GM12878 (cell line): ENCODE results near the gene SALL3.

Experiments
- BRCA1 ChIP-seq: IDR thresholded peaks from 2 replicates; pipeline ENCODE4 v1.6.1; 2011; ENCODE audit warnings: low read depth, low read length, improper control_type of control experiment
- CTCF ChIP-seq, 3 experiments: IDR thresholded peaks in 2 of 3; conservative IDR thresholded peaks in 1 of 3; 2 replicates each; pipeline ENCODE4 v1.5.1; 2011; ENCODE audit warnings: low read depth in 3 of 3, low read length in 3 of 3, mild to moderate bottlenecking in 3 of 3, control low read depth in 2 of 3, moderate library complexity in 2 of 3, inconsistent platforms in 1 of 3, mixed read lengths in 1 of 3; ENCODE audit not compliant: control insufficient read depth in 2 of 3, insufficient read depth in 1 of 3; ENCODE audit errors: extremely low read depth in 1 of 3
- MXI1 ChIP-seq: fragments of 150-350 bp; IDR thresholded peaks from 2 replicates; pipeline ENCODE4 v1.6.1; 2011; ENCODE audit warnings: low read depth, mild to moderate bottlenecking, inconsistent platforms, low read length, improper control_type of control experiment
- NFYB ChIP-seq: IDR thresholded peaks from 2 replicates; pipeline ENCODE4 v1.6.1; 2011; ENCODE audit warnings: low read depth, mild to moderate bottlenecking, low read length, improper control_type of control experiment, moderate library complexity; ENCODE audit not compliant: insufficient read depth
- POLR2A ChIP-seq: IDR thresholded peaks from 2 replicates; pipeline ENCODE4 v1.6.1; 2011; ENCODE audit warnings: low read depth, mild to moderate bottlenecking, low read length
- POLR2AphosphoS2 ChIP-seq: IDR thresholded peaks from 2 replicates; pipeline ENCODE4 v1.6.1; 2011; ENCODE audit warnings: low read depth, mild to moderate bottlenecking, low read length, improper control_type of control experiment, moderate library complexity
- REST ChIP-seq: IDR thresholded peaks from 2 replicates; pipeline ENCODE4 v1.6.1; 2012; ENCODE audit warnings: mild to moderate bottlenecking, low read depth, low read length
- SMC3 ChIP-seq: IDR thresholded peaks from 2 replicates; pipeline ENCODE4 v1.6.1; 2011; ENCODE audit warnings: low read length, improper control_type of control experiment, borderline replicate concordance
- ZNF274 ChIP-seq: IDR thresholded peaks from one replicate; pipeline ENCODE4 v1.8.0; 2011; ENCODE audit not compliant: insufficient read length, insufficient read depth

- TF ChIP-seq CTCF (IDR thresholded peaks at IDR 0.05 in 2 of 3, conservative IDR thresholded peaks at IDR 0.05 in 1 of 3; ENCODE audit: control insufficient read depth in 2 of 3, extremely low read depth in 1 of 3, insufficient read depth in 1 of 3, low read depth in 3 of 3, low read length in 3 of 3) = no peak
- no peak for TF ChIP-seq REST
- no peak for TF ChIP-seq MXI1
- TF ChIP-seq NFYB = no peak
- no peak for TF ChIP-seq BRCA1
- no peak for TF ChIP-seq POLR2AphosphoS2
- no peak for TF ChIP-seq ZNF274
- no peak for TF ChIP-seq SMC3
- no peak for TF ChIP-seq POLR2A
These were observed 40.5 kb upstream of the SALL3 start for GRCh38 chr18:78939105-78939504.
